WTC11 (cell line): ENCODE data around the gene RANGAP1.

Source experiments
- CBFB ChIP-seq: sonication (generic); formaldehyde crosslinking; IDR thresholded peaks from 2 replicates; pipeline ENCODE4 v1.8.1; 2022; ENCODE audit warnings: mild to moderate bottlenecking, low read depth, missing genetic modification reagents
- CTCF ChIP-seq: fragments of 200-600 bp; IDR thresholded peaks from 2 replicates; pipeline ENCODE4 v1.8.0; 2022; ENCODE audit warnings: antibody characterized with exemption
- MAX ChIP-seq: sonication (generic); formaldehyde crosslinking; IDR thresholded peaks from 2 replicates; pipeline ENCODE4 v1.8.0; 2022; ENCODE audit warnings: mild to moderate bottlenecking, missing genetic modification reagents
- PREB ChIP-seq: sonication (generic); formaldehyde crosslinking; IDR thresholded peaks from 2 replicates; pipeline ENCODE4 v1.8.1; 2022; ENCODE audit warnings: mild to moderate bottlenecking, missing genetic modification reagents, moderate library complexity, borderline replicate concordance
- TP53 ChIP-seq: sonication (generic); formaldehyde crosslinking; IDR thresholded peaks from 2 replicates; pipeline ENCODE4 v1.8.1; 2023; ENCODE audit warnings: mild to moderate bottlenecking, missing genetic modification reagents
- ZNF232 ChIP-seq: sonication (generic); formaldehyde crosslinking; IDR thresholded peaks from 2 replicates; pipeline ENCODE4 v1.8.0; 2022; ENCODE audit warnings: mild to moderate bottlenecking, missing genetic modification reagents

GRCh38 chr22:41247703-41248102 lies 38.3 kb downstream of the RANGAP1 start:
- TF ChIP-seq ZNF232 (CRISPR knock-in tag), result no peak
- no peak for TF ChIP-seq PREB (CRISPR knock-in tag)
- TF ChIP-seq CTCF, result no peak
- no peak for TF ChIP-seq TP53 (CRISPR knock-in tag)
- TF ChIP-seq CBFB (CRISPR knock-in tag), result no peak
- TF ChIP-seq MAX (CRISPR knock-in tag), result no peak
